ENCODE results near the gene HSPB1. TPM values are rescaled to one million over a fixed set of nuclear protein-coding genes. Genes with fewer than 3 reads are reported as not detected.
"Not testable (repeated sequence)": the region's sequence is repeated elsewhere in the genome, so short reads cannot be mapped to it uniquely, and the experiment has no call there.

Gene HSPB1
- total RNA-seq, 1 experiment from 2014 or later: 116 TPM

- H3K27me3 ChIP-seq: no peaks in the 10 kb centered on the region
- H3K9me3 ChIP-seq (replicated peaks): no peaks in the 10 kb centered on the region
- no peak overlapping the region for H3K4me3 ChIP-seq
- H3K27ac ChIP-seq: no peak overlapping the region
- H3K36me3 ChIP-seq: peaks cover 85% of the 10 kb centered on the region
- DNase-seq: no peak
- H3K4me1 ChIP-seq: no peaks in the 10 kb centered on the region
Measured at GRCh38 chr7:76329479-76329878, 27.0 kb downstream of the HSPB1 start.

DNA sequence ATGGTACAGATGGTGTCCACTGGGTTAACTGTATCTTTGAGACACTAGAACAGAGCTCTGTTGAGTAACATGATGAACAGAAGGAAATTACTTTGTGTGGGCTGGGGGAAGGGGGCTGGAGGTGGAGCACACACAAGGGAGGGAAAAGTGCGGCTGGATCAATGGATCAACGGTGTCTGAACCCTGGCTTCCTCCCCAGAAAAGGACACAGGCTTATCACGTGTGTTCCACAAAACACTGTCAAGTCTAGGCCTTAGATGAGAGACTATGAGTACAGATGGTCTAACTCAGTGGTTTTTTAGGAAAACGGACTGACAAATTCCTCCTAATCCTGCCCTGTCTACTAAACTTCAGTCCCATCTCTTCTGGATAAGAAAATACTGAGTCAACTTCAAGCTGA lies 27.8 kb downstream of the HSPB1 start:
- H3K27ac ChIP-seq: no peak overlapping the region
- no peaks in the 10 kb centered on the region for H3K27me3 ChIP-seq
- no peak for DNase-seq
- H3K4me3 ChIP-seq: no peak overlapping the region
- H3K36me3 ChIP-seq: peaks cover 83% of the 10 kb centered on the region
- no peaks in the 10 kb centered on the region for H3K4me1 ChIP-seq
- no peaks in the 10 kb centered on the region for H3K9me3 ChIP-seq (replicated peaks)

GRCh38 chr7:76330673-76331072 lies 28.2 kb downstream of the HSPB1 start:
- Histone ChIP-seq H3K36me3 (peaks cover 83% of the 10 kb centered on the region), H3K9me3 (replicated peaks) (no peaks in the 10 kb centered on the region), H3K27ac (no peak overlapping the region)

DNA sequence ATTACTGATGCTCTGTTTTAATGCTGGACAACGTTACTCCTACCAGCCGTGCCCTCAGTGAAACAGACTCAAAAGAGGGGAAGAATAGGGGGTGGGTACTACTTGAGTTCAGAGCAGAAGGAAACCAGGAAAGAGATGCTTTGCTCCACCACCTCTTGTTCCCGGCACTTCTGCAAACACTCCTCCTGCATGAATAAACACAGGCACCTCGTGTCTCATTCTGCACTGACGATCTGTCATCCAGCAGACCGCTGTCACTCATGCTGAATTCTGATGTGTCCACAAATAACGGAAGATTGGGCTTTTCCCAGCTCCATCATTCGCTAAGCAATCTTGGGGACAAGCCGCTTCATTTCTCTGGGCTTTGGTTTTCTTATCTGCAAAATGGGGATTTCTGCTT lies 29.6 kb downstream of the HSPB1 start:
- H3K27ac ChIP-seq: no peak overlapping the region
- H3K36me3 ChIP-seq: peaks cover 78% of the 10 kb centered on the region
- H3K27me3 ChIP-seq: no peaks in the 10 kb centered on the region
- H3K9me3 ChIP-seq (replicated peaks): no peaks in the 10 kb centered on the region
- no peaks in the 10 kb centered on the region for H3K4me1 ChIP-seq
- no peak for DNase-seq
- no peak overlapping the region for H3K4me3 ChIP-seq

More at GRCh38 chr7:76330673-76331072, 28.2 kb downstream of the HSPB1 start:
- no peak overlapping the region for H3K4me3 ChIP-seq
- no peaks in the 10 kb centered on the region for H3K4me1 ChIP-seq
- no peak for DNase-seq
- no peaks in the 10 kb centered on the region for H3K27me3 ChIP-seq

GRCh38 chr7:76333511-76334101 lies 31.1 kb downstream of the HSPB1 start:
- H3K27me3 ChIP-seq: no peaks in the 10 kb centered on the region
- H3K27ac ChIP-seq: no peak overlapping the region
- peaks cover 73% of the 10 kb centered on the region for H3K36me3 ChIP-seq
- no peak overlapping the region for H3K4me3 ChIP-seq
- DNase-seq: no peak
- no peaks in the 10 kb centered on the region for H3K9me3 ChIP-seq (replicated peaks)
- no peaks in the 10 kb centered on the region for H3K4me1 ChIP-seq

GRCh38 chr7:76334320-76334967 lies 32.0 kb downstream of the HSPB1 start:
- Histone ChIP-seq H3K9me3 (replicated peaks) (no peaks in the 10 kb centered on the region), H3K27ac (no peak overlapping the region), H3K4me3 (no peak overlapping the region), H3K4me1 (no peaks in the 10 kb centered on the region), H3K36me3 (peaks cover 73% of the 10 kb centered on the region), H3K27me3 (no peaks in the 10 kb centered on the region)
- DNase-seq: no peak

DNA sequence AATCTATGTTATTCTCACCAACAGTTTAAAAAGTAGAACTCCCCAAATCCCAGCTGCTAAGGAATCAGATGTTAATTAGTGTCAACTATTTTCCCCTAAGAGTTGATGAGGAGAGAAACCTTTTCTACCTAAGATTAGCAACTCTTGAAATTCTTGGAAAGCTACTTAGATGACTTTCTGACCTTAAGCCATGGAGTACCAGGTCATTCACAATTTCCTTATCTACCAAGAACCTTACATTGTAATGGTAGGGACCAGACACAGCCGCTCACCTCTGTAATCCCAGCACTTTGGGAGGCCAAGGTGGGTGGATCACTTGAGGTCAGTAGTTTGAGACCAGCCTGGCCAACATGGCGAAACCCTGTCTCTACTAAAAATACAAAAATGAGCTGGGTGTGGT lies 32.9 kb downstream of the HSPB1 start:
- not testable (repeated sequence) for H3K27ac ChIP-seq; DNase-seq; H3K4me1 ChIP-seq; H3K9me3 ChIP-seq (replicated peaks); H3K4me3 ChIP-seq; H3K27me3 ChIP-seq
- peaks cover 73% of the 10 kb centered on the region for H3K36me3 ChIP-seq

DNA sequence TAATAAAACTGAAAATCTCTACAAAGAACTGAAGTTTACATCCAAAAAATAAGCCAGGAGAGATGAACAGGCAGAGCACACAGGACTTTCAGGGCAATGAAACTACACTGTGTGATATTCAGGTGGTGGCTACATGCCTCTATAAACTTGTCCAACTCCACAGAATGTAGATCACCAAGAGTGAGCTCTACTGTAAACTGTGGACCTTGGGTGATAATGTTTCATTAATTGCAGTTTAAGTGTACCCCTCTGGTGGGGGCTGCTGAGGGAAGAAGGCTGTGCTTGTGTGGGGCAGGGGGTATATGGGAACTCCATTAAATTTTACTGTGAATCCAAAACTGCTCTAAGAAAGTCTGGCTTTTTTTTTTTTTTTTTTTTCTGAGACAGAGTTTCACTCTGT lies 33.6 kb downstream of the HSPB1 start:
- no peak for DNase-seq
- Histone ChIP-seq H3K4me1 (no peaks in the 10 kb centered on the region), H3K27me3 (no peaks in the 10 kb centered on the region), H3K9me3 (replicated peaks) (no peaks in the 10 kb centered on the region), H3K27ac (no peak overlapping the region), H3K36me3 (peaks cover 68% of the 10 kb centered on the region), H3K4me3 (no peak overlapping the region)

- DNase-seq: no peak
- no peaks in the 10 kb centered on the region for H3K27me3 ChIP-seq
- H3K9me3 ChIP-seq (replicated peaks): no peaks in the 10 kb centered on the region
- no peaks in the 10 kb centered on the region for H3K4me1 ChIP-seq
- no peak overlapping the region for H3K4me3 ChIP-seq
- peaks cover 71% of the 10 kb centered on the region for H3K36me3 ChIP-seq
- H3K27ac ChIP-seq: no peak overlapping the region
Measured at GRCh38 chr7:76337147-76337546, 34.7 kb downstream of the HSPB1 start.

DNA sequence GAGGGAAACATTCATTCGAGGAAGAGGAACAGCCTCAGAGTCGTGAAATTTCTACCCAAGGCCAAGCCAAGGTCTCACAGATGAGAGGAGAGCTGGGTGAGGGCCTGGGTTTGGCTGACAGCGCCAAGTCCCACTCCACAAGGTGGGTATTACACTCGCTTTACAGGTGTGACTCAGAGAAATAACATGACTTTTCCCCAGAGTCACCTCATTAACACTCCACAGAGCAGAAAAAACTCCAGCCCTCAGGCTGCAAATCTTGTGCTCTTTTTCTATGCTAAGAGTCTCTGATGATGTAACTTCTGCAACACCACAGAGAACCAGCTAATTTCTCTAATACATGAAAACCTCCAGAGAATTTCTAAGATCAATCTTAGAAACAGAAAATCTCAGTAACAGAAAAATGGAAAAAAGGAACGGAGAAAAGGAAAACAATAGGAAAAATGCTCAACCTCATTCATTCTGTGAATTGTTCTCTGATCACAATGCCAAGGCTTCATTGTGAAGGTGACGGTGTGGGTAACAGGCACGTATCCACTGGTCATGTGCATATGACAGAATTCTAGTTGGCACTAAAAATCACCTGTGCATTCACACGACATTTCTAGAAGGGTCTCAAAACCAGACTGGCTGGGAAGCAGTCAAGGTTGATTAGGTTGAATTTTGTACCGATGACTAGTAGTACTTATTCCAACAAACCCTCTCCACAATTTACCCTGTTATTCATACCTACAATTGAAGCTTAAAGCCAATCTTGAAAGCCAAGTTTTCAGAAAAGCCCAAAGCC lies 36.0 kb downstream of the HSPB1 start:
- peaks cover 69% of the 10 kb centered on the region for H3K36me3 ChIP-seq

DNA sequence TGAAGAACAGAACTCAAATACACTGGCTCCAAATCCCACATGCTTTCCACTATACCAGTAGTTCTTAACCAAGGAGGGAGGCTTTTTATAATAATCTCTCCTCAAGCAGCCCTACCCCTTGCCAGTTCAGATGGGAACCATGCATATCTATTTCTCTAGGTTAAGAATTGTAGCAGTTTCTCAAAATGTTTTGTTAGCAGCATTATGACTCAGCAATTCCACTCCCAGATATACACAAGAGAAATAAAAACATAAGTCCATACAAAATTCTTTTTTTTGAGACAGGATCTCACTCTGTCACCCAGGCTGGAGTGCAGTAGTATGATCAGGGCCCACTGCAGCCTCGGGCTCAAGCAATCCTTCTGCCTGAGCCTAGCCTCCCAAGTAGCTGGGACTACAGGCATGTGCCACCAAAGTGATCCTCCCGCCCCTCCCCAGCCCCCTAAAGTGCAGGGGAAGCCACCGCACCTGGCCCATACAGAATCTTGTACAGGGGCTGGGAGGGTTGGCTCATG lies 38.2 kb downstream of the HSPB1 start:
- Histone ChIP-seq H3K36me3 (peaks cover 77% of the 10 kb centered on the region), H3K4me1 (no peaks in the 10 kb centered on the region), H3K27ac (no peak overlapping the region), H3K4me3 (no peak overlapping the region), H3K9me3 (replicated peaks) (no peaks in the 10 kb centered on the region), H3K27me3 (no peaks in the 10 kb centered on the region)
- no peak for DNase-seq

More for the DNA sequence above, 36.0 kb downstream of the HSPB1 start:
- H3K27me3 ChIP-seq: no peaks in the 10 kb centered on the region
- no peak for DNase-seq
- H3K9me3 ChIP-seq (replicated peaks): no peaks in the 10 kb centered on the region
- H3K4me1 ChIP-seq: no peaks in the 10 kb centered on the region
- H3K27ac ChIP-seq: no peak overlapping the region
- H3K4me3 ChIP-seq: no peak overlapping the region

DNA sequence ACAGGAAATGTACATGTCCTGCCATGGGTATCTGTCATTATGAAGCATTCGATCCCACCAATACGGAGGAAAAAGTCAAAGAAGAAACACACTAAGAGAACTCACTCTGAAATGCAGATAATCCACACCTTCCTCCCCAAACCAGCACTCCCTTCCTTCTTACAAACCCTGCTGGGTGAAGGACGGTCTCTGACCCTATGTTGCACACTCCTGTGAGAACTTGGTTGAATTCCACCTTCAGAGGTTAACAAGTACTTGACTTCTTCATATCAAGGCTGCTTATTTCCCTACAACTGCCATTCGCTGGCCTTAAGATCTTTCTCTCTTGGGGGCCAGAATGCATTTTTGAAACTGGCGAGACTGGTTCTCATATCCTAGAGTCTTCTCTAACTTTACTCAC lies 39.7 kb downstream of the HSPB1 start:
- no peak overlapping the region for H3K27ac ChIP-seq
- no peak for DNase-seq
- no peak overlapping the region for H3K4me3 ChIP-seq
- no peaks in the 10 kb centered on the region for H3K4me1 ChIP-seq
- H3K36me3 ChIP-seq: peaks cover 81% of the 10 kb centered on the region
- H3K27me3 ChIP-seq: no peaks in the 10 kb centered on the region
- no peaks in the 10 kb centered on the region for H3K9me3 ChIP-seq (replicated peaks)

GRCh38 chr7:76343294-76343930 lies 40.9 kb downstream of the HSPB1 start:
- DNase-seq: no peak
- no peaks in the 10 kb centered on the region for H3K27me3 ChIP-seq

GRCh38 chr7:76343931-76344321 lies 41.5 kb downstream of the HSPB1 start:
- no peak for DNase-seq
- H3K9me3 ChIP-seq (replicated peaks): no peaks in the 10 kb centered on the region
- H3K27ac ChIP-seq: no peak overlapping the region
- H3K36me3 ChIP-seq: peaks cover 88% of the 10 kb centered on the region
- no peak overlapping the region for H3K4me3 ChIP-seq
- H3K4me1 ChIP-seq: no peaks in the 10 kb centered on the region
- no peaks in the 10 kb centered on the region for H3K27me3 ChIP-seq

More at GRCh38 chr7:76343294-76343930, 40.9 kb downstream of the HSPB1 start:
- Histone ChIP-seq H3K36me3 (peaks cover 88% of the 10 kb centered on the region), H3K4me3 (no peak overlapping the region), H3K9me3 (replicated peaks) (no peaks in the 10 kb centered on the region), H3K4me1 (no peaks in the 10 kb centered on the region), H3K27ac (no peak overlapping the region)

- Histone ChIP-seq H3K27me3 (no peaks in the 10 kb centered on the region), H3K4me1 (no peaks in the 10 kb centered on the region), H3K27ac (no peak overlapping the region), H3K4me3 (no peak overlapping the region), H3K36me3 (peaks cover 92% of the 10 kb centered on the region), H3K9me3 (replicated peaks) (no peaks in the 10 kb centered on the region)
- DNase-seq: no peak
Measured at GRCh38 chr7:76346097-76346496, 43.6 kb downstream of the HSPB1 start.

Measured in SJCRH30 (cell line).